Stimulated activated CD8-positive, alpha-beta memory T cell treated with anti-CD3 and anti-CD28 coated beads, Interleukin-4, amount 100 ng/mL, for 1 hour (primary cell): ENCODE data around the gene MDFIC2.
"Not testable (repeated sequence)": the region's sequence is repeated elsewhere in the genome, so short reads cannot be mapped to it uniquely, and the experiment has no call there.

ENCODE experiments used
- DNase-seq, 2 donors: peaks; one replicate each; pipeline ENCODE4 v3.0.0-alpha.2; 2020; ENCODE audit warnings: low read depth in 2 of 2, low spot score in 1 of 2

MDFIC2 gene

DNA sequence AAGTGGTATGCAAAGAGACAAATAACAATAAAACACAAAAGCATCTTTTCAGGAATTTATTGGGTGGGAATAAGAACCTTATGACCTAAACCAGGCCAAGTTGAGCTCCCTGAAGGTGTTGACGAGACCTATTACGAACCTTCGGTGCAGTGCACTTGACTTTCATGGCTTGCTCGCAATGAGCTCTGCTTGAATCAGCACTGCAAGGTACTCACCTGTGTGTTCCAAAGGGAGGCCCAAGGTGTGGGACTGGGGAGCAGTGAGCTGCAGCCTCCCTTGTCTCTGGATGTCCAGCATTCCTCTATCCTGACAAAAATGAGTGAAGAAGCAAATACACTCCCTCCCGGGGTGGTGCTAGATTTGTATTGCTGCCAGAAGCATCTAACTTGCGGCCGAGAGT is at the start of gene MDFIC2:
Gene MDFIC2, minus strand, starts transcription at position 303 of the 400 bp plus-strand sequence. CDS start 665 bp downstream, outside the sequence.
- DNase-seq = no peak

GRCh38 chr3:70360979-70361760 is 48.7 kb upstream of the MDFIC2 start:
- no peak for DNase-seq

- no peak for DNase-seq
Observed at GRCh38 chr3:70359711-70360110, 47.3 kb upstream of the MDFIC2 start.

DNA sequence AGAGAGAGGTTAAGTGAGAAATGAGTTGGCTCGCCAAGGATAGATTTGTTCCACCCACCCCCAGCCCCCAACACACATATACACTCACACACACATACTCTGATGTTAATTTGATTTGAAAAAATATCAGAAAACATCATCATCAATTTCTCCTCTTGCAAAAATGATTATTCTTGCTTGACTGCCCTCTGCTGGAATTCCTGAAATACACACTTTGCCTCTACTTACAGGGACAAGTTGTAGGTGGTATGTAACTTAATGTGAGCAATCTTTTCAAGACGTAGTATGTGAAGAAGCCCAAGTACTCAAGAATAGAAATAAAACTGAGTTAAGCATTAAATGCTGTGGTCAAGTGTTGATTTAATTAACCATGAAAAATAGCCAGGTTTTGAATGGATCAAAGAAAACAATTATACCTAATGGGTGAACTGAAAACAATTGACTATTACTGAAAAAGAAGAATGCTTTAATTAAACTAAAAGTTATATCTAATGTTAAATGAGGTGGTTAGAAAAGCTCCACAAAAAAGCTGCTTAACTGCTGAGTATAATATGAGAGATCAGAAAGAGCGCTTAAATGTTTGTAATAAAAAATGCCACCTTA is 46.6 kb upstream of the MDFIC2 start:
- DNase-seq = no peak

DNA sequence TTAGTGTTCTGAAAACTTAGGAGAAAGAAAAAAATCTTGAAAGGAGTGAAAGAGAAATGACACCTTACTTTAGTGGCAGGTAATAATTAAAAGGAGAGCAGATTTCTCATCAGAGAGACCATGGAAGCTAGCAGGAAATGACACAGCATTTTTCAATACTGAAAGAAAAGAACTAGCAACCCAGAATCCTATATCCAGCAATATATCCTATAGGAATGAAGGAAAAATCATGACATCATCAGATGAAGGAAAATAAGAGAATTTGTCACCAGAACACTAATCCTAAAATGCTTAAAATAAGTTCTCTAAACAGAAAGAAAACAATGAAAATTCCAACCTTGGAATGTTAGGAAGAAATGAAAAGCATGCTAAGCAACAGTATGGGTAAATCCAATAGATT is 39.8 kb upstream of the MDFIC2 start:
- DNase-seq = no peak

GRCh38 chr3:70342149-70342548 is 29.7 kb upstream of the MDFIC2 start:
- DNase-seq = no peak

DNA sequence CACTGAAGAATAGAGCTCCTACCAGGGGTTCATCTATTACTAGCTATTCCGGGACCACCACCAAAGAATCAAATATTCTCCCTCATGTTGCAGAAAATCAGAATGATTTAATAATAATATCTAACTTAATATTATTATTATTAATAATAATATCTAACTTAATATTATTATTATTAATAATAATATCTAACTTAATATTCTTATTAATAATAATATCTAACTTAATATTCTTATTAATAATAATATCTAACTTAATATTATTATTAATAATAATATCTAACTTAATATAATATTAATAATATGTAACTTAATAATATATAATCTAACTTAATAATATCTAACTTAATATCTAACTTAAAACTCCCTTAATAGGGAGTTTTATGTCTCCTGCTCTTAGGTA is 24.4 kb upstream of the MDFIC2 start:
- not testable (repeated sequence) for DNase-seq

GRCh38 chr3:70333080-70333479 is 20.6 kb upstream of the MDFIC2 start:
- no peak for DNase-seq

DNA sequence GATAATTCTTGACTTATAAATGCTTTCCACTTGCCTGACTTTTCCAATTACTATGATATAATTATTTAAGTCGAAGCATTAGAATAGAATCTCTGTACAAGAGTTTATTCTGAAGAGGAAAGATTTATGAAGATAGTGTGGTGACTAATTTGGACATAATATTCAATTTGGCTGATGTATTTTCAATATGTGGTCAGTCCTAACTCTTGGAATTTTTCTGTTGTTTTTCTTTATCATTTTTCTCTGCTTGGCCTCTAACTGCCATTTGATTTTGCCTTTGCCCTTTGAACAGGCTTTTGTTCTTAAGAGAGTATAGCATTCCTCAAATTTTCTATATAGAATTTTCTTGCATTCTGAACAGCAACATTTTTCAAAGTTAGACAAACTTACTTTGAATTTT is 2.6 kb upstream of the MDFIC2 start:
- DNase-seq = no peak

GRCh38 chr3:70310809-70311208 is 1.6 kb downstream of the MDFIC2 start:
- DNase-seq = no peak

DNA sequence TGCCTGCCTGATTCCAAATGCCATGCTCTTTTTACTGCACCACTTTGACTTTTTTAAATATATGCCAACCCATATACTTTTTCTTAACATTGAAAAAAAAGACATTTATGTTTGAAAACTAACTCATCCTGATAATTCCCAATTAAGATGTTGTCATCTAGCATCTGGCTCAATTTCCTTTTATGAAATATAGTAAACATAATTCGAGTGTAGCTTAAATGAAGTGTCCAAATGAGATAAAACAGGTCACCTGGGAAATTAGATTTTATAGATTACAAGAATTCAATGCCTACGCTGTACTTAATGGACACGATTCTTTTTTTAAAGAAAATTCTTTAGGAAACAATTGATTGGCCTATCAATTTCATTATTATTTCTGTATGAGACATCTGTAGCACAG is 2.8 kb downstream of the MDFIC2 start:
- DNase-seq = no peak

GRCh38 chr3:70308760-70309159 is 3.7 kb downstream of the MDFIC2 start:
- DNase-seq = no peak

- DNase-seq = no peak
Observed at GRCh38 chr3:70306736-70307135, 5.7 kb downstream of the MDFIC2 start.

- no peak for DNase-seq
Observed at GRCh38 chr3:70298385-70298784, 14.1 kb downstream of the MDFIC2 start.

DNA sequence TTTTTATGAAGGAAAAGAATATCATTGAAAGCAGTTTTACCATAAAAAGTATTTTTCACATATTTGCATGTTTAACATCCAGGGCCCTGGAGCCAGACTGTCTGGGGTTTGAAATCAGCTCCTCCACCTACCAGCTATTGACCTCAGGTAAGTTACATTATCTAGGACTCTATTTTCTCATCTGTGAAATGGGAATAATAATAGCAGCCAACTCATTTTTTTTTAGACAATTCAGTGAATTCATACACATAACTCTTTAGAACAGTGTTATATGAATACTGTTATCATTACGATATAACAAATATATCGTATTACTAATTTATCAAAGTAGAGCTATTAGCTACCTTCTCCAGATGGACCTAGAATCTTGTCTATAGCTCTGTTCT is 21.3 kb downstream of the MDFIC2 start:
- no peak for DNase-seq

DNA sequence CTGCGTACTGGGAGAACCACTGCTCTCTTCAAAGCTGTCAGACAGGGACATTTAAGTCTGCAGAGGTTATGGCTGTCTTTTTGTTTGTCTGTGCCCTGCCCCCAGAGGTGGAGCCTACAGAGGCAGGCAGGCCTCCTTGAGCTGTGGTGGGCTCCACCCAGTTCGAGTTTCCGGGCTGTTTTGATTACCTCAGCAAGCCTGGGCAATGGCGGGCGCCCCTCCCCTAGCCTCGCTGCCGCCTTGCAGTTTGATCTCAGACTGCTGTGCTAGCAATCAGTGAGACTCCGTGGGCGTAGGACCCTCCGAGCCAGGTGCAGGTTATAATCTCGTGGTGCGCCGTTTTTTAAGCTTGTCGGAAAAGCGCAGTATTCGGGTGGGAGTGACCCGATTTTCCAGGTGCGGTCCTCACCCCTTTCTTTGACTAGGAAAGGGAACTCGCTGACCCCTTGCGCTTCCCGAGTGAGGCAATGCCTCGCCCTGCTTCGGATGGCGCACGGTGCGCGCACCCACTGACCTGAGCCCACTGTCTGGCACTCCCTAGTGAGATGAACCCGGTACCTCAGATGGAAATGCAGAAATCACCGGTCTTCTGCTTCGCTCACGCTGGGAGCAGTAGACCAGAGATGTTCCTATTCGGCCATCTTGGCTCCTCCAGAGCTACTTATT is 21.9 kb downstream of the MDFIC2 start:
- not testable (repeated sequence) for DNase-seq

DNA sequence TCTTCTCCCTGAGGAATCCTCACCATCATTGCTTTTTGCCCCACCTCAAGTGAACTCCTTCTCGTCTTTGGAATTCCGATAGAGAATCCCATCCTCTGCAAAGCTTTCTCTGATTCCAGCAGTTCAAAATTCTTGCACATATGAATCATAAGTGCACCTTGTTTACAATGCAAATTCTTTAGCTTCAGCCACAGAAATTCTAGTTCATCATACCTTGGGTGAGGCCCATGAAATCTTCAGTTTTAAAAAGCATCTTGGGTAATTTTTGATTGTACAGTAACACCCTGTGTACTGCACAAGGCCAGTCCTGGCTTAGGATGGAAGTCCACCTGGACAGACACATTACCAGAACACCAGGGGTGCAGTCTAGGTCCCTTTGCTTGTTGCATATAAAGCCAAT is 30.8 kb downstream of the MDFIC2 start:
- no peak for DNase-seq

- no peak for DNase-seq
Observed at GRCh38 chr3:70277304-70277703, 35.1 kb downstream of the MDFIC2 start.

DNA sequence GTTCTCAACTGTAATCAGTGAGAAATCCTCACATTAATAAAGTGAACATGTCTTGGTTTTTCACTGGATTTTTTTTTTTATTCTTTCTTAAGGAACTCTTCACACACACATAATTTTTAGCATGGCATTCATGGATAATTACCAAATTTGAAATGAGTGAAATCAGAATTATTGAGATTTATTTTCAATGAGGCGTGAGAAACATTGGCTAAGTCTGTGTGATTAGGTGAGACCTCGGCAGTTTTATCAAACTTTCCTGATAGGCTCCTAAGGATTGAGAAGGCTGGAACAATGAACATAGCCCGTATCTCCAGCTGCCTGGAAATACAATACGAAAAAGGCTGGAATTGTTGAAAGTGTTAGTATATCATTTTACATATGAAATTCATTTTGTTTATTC is 35.5 kb downstream of the MDFIC2 start:
- DNase-seq = no peak

DNA sequence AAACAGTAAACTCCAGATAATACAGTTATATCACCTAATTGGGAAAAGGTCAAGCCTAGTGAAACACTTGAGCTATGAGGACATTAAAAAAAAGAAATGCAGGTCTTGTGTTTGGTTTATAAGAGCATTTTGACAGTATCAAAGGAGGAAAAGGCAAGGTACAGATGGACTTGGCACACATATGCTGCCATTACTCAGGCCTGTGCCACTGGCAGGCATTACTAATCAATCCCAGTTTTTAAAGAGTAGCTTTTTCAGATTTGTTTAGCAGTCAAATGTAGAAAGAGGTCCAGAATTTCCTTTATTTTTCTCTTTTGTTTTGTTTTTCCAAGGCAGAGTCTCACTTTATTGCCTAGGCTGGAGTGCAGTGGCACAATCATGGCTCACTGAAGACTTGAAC is 38.9 kb downstream of the MDFIC2 start:
- DNase-seq = no peak

- no peak for DNase-seq
Observed at GRCh38 chr3:70272798-70273197, 39.6 kb downstream of the MDFIC2 start.

DNA sequence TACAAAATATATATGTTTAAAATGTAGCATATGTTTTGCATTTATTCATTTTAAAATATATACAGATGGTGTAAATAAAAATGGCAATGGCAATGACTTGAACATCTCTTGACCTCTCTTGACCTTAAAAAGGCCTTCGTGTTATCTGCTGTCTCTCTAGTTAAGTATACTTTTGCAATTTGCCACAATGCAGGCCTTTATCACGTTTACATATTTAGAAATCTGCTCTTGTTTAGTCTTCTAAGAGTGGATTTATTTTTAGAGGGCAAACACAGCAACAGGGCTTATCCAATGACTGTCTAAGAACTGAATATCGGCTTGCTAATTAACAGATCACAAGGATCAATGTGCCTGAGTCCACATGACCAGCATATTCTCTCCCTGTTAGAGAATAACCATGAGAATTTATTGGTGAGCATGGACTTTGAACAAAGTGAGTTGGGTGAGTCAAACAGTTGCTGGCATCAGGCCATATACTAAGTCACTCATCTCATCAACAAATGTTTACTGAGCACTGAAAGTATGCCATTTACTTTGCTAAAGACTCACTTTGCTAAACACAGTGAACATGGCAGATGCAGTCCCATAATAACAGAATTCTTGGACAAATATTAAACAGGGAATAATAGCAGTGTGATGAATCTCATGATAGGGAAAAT is 48.2 kb downstream of the MDFIC2 start:
- DNase-seq = no peak
